Mesenteric fat pad (tissue), 1 donor: ENCODE results near the gene CASKIN1. TPM values are rescaled to one million over a fixed set of nuclear protein-coding genes. Genes with fewer than 3 reads are reported as not detected.
"Not testable (repeated sequence)": the region's sequence is repeated elsewhere in the genome, so short reads cannot be mapped to it uniquely, and the experiment has no call there.

Experiments used
- DNase-seq: peaks from one replicate; pipeline ENCODE4 v3.0.0-alpha.2; 2020; ENCODE audit warnings: low spot score
- long read RNA-seq: library from polyadenylated mRNA; unstranded; transcript quantifications from one replicate; pipeline ENCODE4 v2.0.0, GENCODE V29; 2020
- total RNA-seq: library from RNA; stranded (reverse); fragmentation: NEBNext Ultra II Directional; extraction: Animal tissue kit (Norgen Biotek cat#: 25700); gene quantifications from one replicate; pipeline ENCODE4 v1.2.1, GENCODE V29; 2021
- donor health status: DM: yes; HTN: yes; CAD: no.

CASKIN1 gene
- total RNA-seq, result 0.06 TPM
- long read RNA-seq, result 0 reads

GRCh38 chr16:2196162-2196980, at the start of gene CASKIN1:
CASKIN1 (minus strand) TSS chr16:2196605; CDS start chr16:2196432, 173 bp downstream.
- DNase-seq, result no peak

GRCh38 chr16:2244926-2245795, 48.8 kb upstream of the CASKIN1 start:
- DNase-seq, result no peak

GRCh38 chr16:2244301-2244700, 47.9 kb upstream of the CASKIN1 start:
- no peak for DNase-seq

- DNase-seq, result no peak
Measured at GRCh38 chr16:2243781-2244180, 47.4 kb upstream of the CASKIN1 start.

GRCh38 chr16:2243031-2243528, 46.7 kb upstream of the CASKIN1 start:
- no peak for DNase-seq

GRCh38 chr16:2242598-2242997, 46.2 kb upstream of the CASKIN1 start:
- no peak for DNase-seq

GRCh38 chr16:2240331-2240730, 43.9 kb upstream of the CASKIN1 start:
- not testable (repeated sequence) for DNase-seq

- no peak for DNase-seq
Measured at GRCh38 chr16:2238838-2239675, 42.7 kb upstream of the CASKIN1 start.

- DNase-seq, result no peak
Measured at GRCh38 chr16:2238150-2238837, 41.9 kb upstream of the CASKIN1 start.

GRCh38 chr16:2237493-2238149, 41.2 kb upstream of the CASKIN1 start:
- no peak for DNase-seq

- DNase-seq, result no peak
Measured at GRCh38 chr16:2237102-2237482, 40.7 kb upstream of the CASKIN1 start.

- no peak for DNase-seq
Measured at GRCh38 chr16:2236337-2237101, 40.1 kb upstream of the CASKIN1 start, which contains the start of gene DNASE1L2. DNASE1L2 (plus strand) TSS chr16:2236444; CDS start chr16:2236817, 373 bp downstream.

GRCh38 chr16:2235695-2236336, 39.4 kb upstream of the CASKIN1 start:
- DNase-seq, result no peak

- DNase-seq, result no peak
Measured at GRCh38 chr16:2235234-2235651, 38.8 kb upstream of the CASKIN1 start.

GRCh38 chr16:2234813-2235170, 38.4 kb upstream of the CASKIN1 start:
- no peak for DNase-seq

- no peak for DNase-seq
Measured at GRCh38 chr16:2233872-2234812, 37.7 kb upstream of the CASKIN1 start.

- no peak for DNase-seq
Measured at GRCh38 chr16:2233046-2233775, 36.8 kb upstream of the CASKIN1 start.
